Measurements from ENCODE around the gene SMYD3. TPM values are rescaled to one million over a fixed set of nuclear protein-coding genes. Genes with fewer than 3 reads are reported as not detected.
A peak's percentile ranks its signal among the peaks of the same experiment; 100 is the strongest.

The SMYD3 gene
- total and polyA plus RNA-seq, 9 of the 15 experiments (the other 6 are each of a cell fraction or from before 2014, with no cell fraction given) = 128 to 440 (median 197) TPM

DNA sequence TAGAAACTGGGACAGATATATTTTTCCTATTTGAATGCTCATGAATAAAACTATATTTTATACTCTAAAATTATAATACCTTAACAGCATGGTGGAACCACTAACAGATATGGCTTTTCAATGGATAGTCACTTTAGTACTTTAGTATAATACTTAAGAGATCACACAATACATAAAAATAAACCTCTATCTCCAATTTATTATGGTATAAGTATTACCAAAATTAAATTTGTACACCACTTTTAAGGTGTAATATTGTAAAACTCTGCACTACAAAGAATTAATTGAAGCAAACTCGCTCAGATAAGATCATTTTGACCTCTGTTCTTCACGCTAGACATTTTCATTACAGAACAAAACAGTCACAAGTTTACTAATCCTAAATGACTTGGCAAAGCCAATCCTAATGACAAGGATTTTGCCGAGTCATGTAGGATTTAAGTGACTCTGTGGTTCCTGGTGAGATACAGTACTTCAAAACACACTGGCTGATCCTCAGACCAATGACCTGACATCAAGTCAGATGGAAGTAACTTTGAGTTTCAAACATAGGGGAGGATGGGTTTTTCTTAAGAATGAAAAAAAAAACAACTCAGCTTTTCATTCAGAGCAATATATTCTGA lies 200.6 kb downstream of the SMYD3 start (continued):
- TF ChIP-seq, protein P1, sequence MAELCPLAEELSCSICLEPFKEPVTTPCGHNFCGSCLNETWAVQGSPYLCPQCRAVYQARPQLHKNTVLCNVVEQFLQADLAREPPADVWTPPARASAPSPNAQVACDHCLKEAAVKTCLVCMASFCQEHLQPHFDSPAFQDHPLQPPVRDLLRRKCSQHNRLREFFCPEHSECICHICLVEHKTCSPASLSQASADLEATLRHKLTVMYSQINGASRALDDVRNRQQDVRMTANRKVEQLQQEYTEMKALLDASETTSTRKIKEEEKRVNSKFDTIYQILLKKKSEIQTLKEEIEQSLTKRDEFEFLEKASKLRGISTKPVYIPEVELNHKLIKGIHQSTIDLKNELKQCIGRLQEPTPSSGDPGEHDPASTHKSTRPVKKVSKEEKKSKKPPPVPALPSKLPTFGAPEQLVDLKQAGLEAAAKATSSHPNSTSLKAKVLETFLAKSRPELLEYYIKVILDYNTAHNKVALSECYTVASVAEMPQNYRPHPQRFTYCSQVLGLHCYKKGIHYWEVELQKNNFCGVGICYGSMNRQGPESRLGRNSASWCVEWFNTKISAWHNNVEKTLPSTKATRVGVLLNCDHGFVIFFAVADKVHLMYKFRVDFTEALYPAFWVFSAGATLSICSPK (IDR thresholded peaks at IDR 0.05; ENCODE audit: borderline replicate concordance) = no peak
- TF ChIP-seq PHB (CRISPR knock-in tag; IDR thresholded peaks at IDR 0.05) = no peak
- TF ChIP-seq, protein P2, sequence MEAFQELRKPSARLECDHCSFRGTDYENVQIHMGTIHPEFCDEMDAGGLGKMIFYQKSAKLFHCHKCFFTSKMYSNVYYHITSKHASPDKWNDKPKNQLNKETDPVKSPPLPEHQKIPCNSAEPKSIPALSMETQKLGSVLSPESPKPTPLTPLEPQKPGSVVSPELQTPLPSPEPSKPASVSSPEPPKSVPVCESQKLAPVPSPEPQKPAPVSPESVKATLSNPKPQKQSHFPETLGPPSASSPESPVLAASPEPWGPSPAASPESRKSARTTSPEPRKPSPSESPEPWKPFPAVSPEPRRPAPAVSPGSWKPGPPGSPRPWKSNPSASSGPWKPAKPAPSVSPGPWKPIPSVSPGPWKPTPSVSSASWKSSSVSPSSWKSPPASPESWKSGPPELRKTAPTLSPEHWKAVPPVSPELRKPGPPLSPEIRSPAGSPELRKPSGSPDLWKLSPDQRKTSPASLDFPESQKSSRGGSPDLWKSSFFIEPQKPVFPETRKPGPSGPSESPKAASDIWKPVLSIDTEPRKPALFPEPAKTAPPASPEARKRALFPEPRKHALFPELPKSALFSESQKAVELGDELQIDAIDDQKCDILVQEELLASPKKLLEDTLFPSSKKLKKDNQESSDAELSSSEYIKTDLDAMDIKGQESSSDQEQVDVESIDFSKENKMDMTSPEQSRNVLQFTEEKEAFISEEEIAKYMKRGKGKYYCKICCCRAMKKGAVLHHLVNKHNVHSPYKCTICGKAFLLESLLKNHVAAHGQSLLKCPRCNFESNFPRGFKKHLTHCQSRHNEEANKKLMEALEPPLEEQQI (IDR thresholded peaks at IDR 0.05) = peak; percentile 96
- TF ChIP-seq ZNF3 (CRISPR knock-in tag; IDR thresholded peaks at IDR 0.05) = no peak
- no peak for TF ChIP-seq GTF2A2 (tag; IDR thresholded peaks at IDR 0.05)
- no peak for TF ChIP-seq ZNF75A (CRISPR knock-in tag; IDR thresholded peaks at IDR 0.05)
- TF ChIP-seq HDGF (IDR thresholded peaks at IDR 0.05) = no peak
- no peak for TF ChIP-seq KLF16 (IDR thresholded peaks at IDR 0.05)
- TF ChIP-seq, protein P3, sequence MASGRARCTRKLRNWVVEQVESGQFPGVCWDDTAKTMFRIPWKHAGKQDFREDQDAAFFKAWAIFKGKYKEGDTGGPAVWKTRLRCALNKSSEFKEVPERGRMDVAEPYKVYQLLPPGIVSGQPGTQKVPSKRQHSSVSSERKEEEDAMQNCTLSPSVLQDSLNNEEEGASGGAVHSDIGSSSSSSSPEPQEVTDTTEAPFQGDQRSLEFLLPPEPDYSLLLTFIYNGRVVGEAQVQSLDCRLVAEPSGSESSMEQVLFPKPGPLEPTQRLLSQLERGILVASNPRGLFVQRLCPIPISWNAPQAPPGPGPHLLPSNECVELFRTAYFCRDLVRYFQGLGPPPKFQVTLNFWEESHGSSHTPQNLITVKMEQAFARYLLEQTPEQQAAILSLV (tag; IDR thresholded peaks at IDR 0.05) = no peak
- peak; percentile 59 for TF ChIP-seq ELF1 (tag; IDR thresholded peaks at IDR 0.05)
- TF ChIP-seq ETV6 (IDR thresholded peaks at IDR 0.05; ENCODE audit: borderline replicate concordance in 1 of 2, low read depth in 2 of 2, low read length in 1 of 2) = no peak
- no peak for TF ChIP-seq ETV6 (CRISPR knock-in tag; IDR thresholded peaks at IDR 0.05; ENCODE audit: borderline replicate concordance)
- peak; percentile 66; the same call in 1 of the 2 replicates for TF ChIP-seq TOE1 (IDR thresholded peaks at IDR 0.05; ENCODE audit: borderline replicate concordance)
- no peak for TF ChIP-seq TOE1 (CRISPR knock-in tag; IDR thresholded peaks at IDR 0.05; ENCODE audit: borderline replicate concordance, low read depth)
- no peak for TF ChIP-seq KDM4B (IDR thresholded peaks at IDR 0.05; ENCODE audit: borderline replicate concordance in 2 of 2, low read depth in 1 of 2)
- TF ChIP-seq, protein P4, sequence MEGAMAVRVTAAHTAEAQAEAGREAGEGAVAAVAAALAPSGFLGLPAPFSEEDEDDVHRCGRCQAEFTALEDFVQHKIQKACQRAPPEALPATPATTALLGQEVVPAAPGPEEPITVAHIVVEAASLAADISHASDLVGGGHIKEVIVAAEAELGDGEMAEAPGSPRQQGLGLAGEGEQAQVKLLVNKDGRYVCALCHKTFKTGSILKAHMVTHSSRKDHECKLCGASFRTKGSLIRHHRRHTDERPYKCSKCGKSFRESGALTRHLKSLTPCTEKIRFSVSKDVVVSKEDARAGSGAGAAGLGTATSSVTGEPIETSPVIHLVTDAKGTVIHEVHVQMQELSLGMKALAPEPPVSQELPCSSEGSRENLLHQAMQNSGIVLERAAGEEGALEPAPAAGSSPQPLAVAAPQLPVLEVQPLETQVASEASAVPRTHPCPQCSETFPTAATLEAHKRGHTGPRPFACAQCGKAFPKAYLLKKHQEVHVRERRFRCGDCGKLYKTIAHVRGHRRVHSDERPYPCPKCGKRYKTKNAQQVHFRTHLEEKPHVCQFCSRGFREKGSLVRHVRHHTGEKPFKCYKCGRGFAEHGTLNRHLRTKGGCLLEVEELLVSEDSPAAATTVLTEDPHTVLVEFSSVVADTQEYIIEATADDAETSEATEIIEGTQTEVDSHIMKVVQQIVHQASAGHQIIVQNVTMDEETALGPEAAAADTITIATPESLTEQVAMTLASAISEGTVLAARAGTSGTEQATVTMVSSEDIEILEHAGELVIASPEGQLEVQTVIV (CRISPR knock-in tag; IDR thresholded peaks at IDR 0.05; ENCODE audit: borderline replicate concordance) = no peak
- TF ChIP-seq FOXK1 (CRISPR knock-in tag; IDR thresholded peaks at IDR 0.05; ENCODE audit: borderline replicate concordance) = no peak
- no peak for TF ChIP-seq ZBED1 (IDR thresholded peaks at IDR 0.05)
- peak; percentile 29 for TF ChIP-seq NFIC (IDR thresholded peaks at IDR 0.05)
- no peak for TF ChIP-seq ZFP30 (CRISPR knock-in tag; IDR thresholded peaks at IDR 0.05; ENCODE audit: borderline replicate concordance)

All from K562 (cell line).